Osteoblast (primary cell): ENCODE results near the gene RBM44. TPM values are rescaled to one million over a fixed set of nuclear protein-coding genes. Genes with fewer than 3 reads are reported as not detected.

ENCODE experiments used
- DNase-seq: peaks from one replicate; pipeline ENCODE4 v3.0.0; 2011; ENCODE audit warnings: low spot score, mixed read lengths; ENCODE audit not compliant: insufficient read length; ENCODE audit errors: missing footprints
- H2AFZ ChIP-seq: 2 replicates; pipeline ENCODE4 v1.6.0; 2011; ENCODE audit warnings: mild to moderate bottlenecking, low read length
- H3K27ac ChIP-seq: 2 replicates; pipeline ENCODE4 v1.5.1; 2011; ENCODE audit warnings: mild to moderate bottlenecking, low read depth, low read length, moderate library complexity
- H3K27me3 ChIP-seq: 2 replicates; pipeline ENCODE4 v1.6.0; 2012; ENCODE audit warnings: mild to moderate bottlenecking, control low read depth, inconsistent platforms, low read length, moderate library complexity; ENCODE audit not compliant: insufficient read depth
- H3K36me3 ChIP-seq: 2 replicates; pipeline ENCODE4 v1.5.1; 2011; ENCODE audit warnings: mild to moderate bottlenecking, low read length, control low read depth, moderate library complexity; ENCODE audit not compliant: insufficient read depth
- H3K4me1 ChIP-seq: 2 replicates; pipeline ENCODE4 v1.5.1; 2011; ENCODE audit warnings: mild to moderate bottlenecking, low read length, control low read depth, moderate library complexity; ENCODE audit not compliant: insufficient read depth
- H3K4me2 ChIP-seq: 2 replicates; pipeline ENCODE4 v1.6.0; 2011; ENCODE audit warnings: mild to moderate bottlenecking, low read length; ENCODE audit not compliant: insufficient read depth
- H3K4me3 ChIP-seq: fragments of 200-600 bp; sonication (generic); 3 replicates; pipeline ENCODE4 v1.5.1; 2012; ENCODE audit warnings: mild to moderate bottlenecking, low read length, inconsistent platforms; ENCODE audit not compliant: insufficient read depth
- H3K79me2 ChIP-seq: 2 replicates; pipeline ENCODE4 v1.6.0; 2012; ENCODE audit warnings: mild to moderate bottlenecking, low read length, control low read depth, inconsistent platforms; ENCODE audit not compliant: insufficient read depth
- H3K9me3 ChIP-seq: 2 replicates; pipeline ENCODE4 v1.5.1; 2011; ENCODE audit warnings: low read depth, low read length, control low read depth
- H4K20me1 ChIP-seq: 2 replicates; pipeline ENCODE4 v1.6.0; 2012; ENCODE audit warnings: mild to moderate bottlenecking, low read length, control low read depth; ENCODE audit not compliant: insufficient read depth
- total RNA-seq: library from RNA; depleted of rRNA; stranded (reverse); fragments of >200 nt; gene quantifications from 2 replicates; pipeline ENCODE4 v1.2.3, GENCODE V29; 2012
- TF ChIP-seq, protein P1 (sequence below): IDR thresholded peaks from 2 replicates; pipeline ENCODE4 v1.5.1; 2011; ENCODE audit warnings: mild to moderate bottlenecking, low read depth, low read length, moderate library complexity; ENCODE audit errors: extremely low read depth

The RBM44 gene
- total RNA-seq, 1 donor: 0.72 TPM

DNA sequence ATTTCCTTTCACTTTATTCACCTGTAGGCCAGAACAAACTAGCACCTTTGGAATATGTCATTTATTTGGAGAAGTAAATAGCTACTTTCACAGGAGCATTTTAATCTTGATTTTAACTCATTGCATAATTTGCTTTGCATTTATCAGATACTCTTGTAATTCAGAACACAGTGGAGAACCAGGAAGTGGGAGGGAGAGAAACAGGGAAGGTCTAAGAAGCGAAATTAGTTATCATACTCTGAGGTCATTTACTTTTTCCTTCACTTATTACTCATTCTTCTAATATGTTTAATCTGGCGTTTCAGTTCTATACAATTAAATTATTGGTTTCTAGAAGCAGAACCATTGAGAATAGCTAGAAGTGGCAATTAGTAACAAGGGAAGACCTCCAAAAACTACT lies 20.7 kb downstream of the RBM44 start:
- H3K4me3 ChIP-seq: no peak overlapping the region
- no peaks in the 10 kb centered on the region for H3K9me3 ChIP-seq
- H3K4me2 ChIP-seq: no peak overlapping the region
- H3K27ac ChIP-seq: no peak overlapping the region
- H3K36me3 ChIP-seq: no peaks in the 10 kb centered on the region
- H2AFZ ChIP-seq: no peak overlapping the region
- no peak for DNase-seq
- no peaks in the 10 kb centered on the region for H4K20me1 ChIP-seq
- no peaks in the 10 kb centered on the region for H3K79me2 ChIP-seq
- TF ChIP-seq, protein P1, sequence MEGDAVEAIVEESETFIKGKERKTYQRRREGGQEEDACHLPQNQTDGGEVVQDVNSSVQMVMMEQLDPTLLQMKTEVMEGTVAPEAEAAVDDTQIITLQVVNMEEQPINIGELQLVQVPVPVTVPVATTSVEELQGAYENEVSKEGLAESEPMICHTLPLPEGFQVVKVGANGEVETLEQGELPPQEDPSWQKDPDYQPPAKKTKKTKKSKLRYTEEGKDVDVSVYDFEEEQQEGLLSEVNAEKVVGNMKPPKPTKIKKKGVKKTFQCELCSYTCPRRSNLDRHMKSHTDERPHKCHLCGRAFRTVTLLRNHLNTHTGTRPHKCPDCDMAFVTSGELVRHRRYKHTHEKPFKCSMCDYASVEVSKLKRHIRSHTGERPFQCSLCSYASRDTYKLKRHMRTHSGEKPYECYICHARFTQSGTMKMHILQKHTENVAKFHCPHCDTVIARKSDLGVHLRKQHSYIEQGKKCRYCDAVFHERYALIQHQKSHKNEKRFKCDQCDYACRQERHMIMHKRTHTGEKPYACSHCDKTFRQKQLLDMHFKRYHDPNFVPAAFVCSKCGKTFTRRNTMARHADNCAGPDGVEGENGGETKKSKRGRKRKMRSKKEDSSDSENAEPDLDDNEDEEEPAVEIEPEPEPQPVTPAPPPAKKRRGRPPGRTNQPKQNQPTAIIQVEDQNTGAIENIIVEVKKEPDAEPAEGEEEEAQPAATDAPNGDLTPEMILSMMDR: no peak
- peaks cover 4% of the 10 kb centered on the region for H3K27me3 ChIP-seq
- H3K4me1 ChIP-seq: peaks cover 3% of the 10 kb centered on the region

DNA sequence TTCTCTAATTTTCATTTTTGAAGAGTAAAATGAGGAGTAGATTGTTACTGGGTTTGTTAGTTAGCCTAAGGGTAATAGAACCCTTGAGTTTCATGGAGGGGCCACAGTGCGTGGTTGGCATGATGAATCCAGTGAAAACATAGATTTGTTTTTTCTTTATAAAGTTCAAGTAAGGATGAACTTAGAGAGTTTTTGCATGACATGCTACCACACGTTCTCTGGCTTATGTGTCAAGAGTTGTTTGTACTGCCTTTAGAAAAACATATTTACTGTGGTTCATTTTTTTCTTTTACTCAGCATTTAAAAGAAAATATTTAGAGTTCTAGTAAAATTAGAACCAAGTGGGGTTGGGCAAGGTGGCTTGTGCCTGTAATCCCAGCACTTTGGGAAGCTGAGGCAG lies 21.8 kb downstream of the RBM44 start:
- no peak for DNase-seq
- Histone ChIP-seq H3K27me3 (peaks cover 5% of the 10 kb centered on the region), H3K9me3 (no peaks in the 10 kb centered on the region), H3K27ac (no peak overlapping the region), H3K4me3 (no peak overlapping the region), H3K4me1 (peaks cover 3% of the 10 kb centered on the region), H2AFZ (no peak overlapping the region), H3K79me2 (no peaks in the 10 kb centered on the region), H4K20me1 (no peaks in the 10 kb centered on the region), H3K4me2 (no peak overlapping the region), H3K36me3 (no peaks in the 10 kb centered on the region)
- TF ChIP-seq, protein P1: no peak

DNA sequence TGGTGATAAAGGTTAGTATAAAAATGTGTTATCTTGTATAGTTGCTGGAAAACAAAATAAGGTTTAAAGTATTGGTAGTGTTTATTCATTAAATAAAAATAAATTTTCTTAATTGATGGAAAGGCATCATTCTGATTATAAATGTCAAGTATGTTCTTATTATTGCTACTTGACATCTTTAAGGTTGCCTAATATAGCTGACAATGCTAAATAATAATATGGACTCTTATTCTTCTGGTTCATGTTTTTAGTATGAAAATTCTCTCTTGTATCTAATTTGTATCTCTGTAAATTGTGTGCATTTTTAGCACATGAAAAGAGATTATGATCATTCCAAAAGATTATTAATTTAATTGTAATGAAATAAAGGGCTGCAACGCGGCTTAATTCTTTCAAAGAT lies 25.0 kb downstream of the RBM44 start:
- TF ChIP-seq, protein P1: no peak
- H3K4me2 ChIP-seq: no peak overlapping the region

DNA sequence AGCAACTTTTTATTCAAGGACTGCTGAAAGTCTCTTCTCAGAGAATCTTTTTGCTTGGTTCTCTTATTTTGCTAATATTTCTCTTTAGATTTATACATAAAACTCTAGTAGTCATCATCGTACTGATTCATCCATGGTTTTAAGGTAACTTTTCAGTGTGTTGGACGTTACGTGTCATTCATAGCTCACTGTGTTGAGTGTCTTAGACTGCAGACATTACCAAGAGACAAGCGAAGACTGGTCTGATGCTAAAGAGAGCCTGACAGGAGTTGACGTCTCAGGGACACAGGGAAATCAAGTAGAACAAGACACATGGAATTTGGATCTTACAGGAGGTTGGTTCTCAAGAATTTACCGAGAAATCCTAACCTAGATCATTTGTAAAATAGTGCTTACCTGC lies 25.5 kb downstream of the RBM44 start:
- TF ChIP-seq, protein P1: no peak
- H2AFZ ChIP-seq: no peak overlapping the region
- DNase-seq: no peak

More for the DNA sequence above, 25.0 kb downstream of the RBM44 start:
- Histone ChIP-seq H2AFZ (no peak overlapping the region), H3K4me1 (no peaks in the 10 kb centered on the region), H3K9me3 (no peaks in the 10 kb centered on the region), H3K27ac (no peak overlapping the region), H4K20me1 (no peaks in the 10 kb centered on the region), H3K36me3 (no peaks in the 10 kb centered on the region), H3K79me2 (no peaks in the 10 kb centered on the region), H3K27me3 (peaks cover 2% of the 10 kb centered on the region), H3K4me3 (no peak overlapping the region)
- no peak for DNase-seq

More for the DNA sequence above, 25.5 kb downstream of the RBM44 start:
- H3K79me2 ChIP-seq: no peaks in the 10 kb centered on the region
- no peak overlapping the region for H3K4me2 ChIP-seq
- no peaks in the 10 kb centered on the region for H4K20me1 ChIP-seq
- H3K36me3 ChIP-seq: no peaks in the 10 kb centered on the region
- no peak overlapping the region for H3K27ac ChIP-seq
- H3K4me3 ChIP-seq: no peak overlapping the region
- no peaks in the 10 kb centered on the region for H3K4me1 ChIP-seq
- no peaks in the 10 kb centered on the region for H3K9me3 ChIP-seq
- peaks cover 2% of the 10 kb centered on the region for H3K27me3 ChIP-seq
